ENCODE measurements around the gene ATN1. TPM values are rescaled to one million over a fixed set of nuclear protein-coding genes. Genes with fewer than 3 reads are reported as not detected.
A peak's percentile ranks its signal among the peaks of the same experiment; 100 is the strongest.

The ATN1 gene
- total and polyA plus RNA-seq, 9 of the 15 experiments (the other 6 are each of a cell fraction or from before 2014, with no cell fraction given): 0.15 to 49.8 (median 2.7) TPM

DNA sequence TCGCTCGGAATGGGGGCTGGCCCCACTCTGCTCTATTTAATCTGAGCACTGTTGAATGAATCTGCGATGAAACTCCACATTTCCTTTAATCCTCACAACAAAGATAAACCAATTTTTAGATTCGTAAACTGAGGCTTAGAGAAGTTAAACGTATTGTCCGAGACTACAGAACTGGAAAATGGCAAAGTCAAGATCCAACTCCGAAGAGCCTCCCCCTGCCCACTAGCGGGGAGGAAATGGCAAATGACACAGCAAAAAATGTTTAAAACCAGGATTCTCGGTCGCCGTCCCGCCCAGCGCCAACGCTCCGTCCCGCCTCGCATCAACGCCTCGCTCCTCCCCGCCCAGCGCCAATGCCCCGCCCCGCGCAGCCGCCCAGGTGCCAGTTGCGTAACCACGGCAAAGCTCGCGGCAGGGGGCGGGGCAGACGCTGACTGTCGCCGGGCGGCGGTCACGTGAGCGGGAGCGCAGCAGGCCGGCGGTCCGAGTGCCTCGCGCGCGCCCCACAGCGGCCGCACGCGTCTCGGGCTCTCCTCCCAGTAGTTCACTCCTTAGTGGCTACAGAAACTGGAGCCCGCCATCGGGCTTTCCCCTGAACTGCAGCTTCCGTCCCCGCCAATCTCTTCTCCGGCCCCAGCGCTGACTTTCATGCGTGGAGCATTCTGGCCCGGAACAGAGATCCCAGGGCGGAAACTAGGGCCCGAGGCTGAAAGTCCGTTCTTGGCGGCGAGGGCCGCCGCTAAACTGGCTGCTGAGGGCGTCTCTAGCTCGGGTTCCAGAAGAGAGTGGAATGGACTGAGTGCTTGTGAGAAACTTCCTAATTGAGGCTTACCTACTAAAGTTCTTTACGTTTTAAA, 36.7 kb upstream of the ATN1 start (continued):
- TF ChIP-seq, protein P1, sequence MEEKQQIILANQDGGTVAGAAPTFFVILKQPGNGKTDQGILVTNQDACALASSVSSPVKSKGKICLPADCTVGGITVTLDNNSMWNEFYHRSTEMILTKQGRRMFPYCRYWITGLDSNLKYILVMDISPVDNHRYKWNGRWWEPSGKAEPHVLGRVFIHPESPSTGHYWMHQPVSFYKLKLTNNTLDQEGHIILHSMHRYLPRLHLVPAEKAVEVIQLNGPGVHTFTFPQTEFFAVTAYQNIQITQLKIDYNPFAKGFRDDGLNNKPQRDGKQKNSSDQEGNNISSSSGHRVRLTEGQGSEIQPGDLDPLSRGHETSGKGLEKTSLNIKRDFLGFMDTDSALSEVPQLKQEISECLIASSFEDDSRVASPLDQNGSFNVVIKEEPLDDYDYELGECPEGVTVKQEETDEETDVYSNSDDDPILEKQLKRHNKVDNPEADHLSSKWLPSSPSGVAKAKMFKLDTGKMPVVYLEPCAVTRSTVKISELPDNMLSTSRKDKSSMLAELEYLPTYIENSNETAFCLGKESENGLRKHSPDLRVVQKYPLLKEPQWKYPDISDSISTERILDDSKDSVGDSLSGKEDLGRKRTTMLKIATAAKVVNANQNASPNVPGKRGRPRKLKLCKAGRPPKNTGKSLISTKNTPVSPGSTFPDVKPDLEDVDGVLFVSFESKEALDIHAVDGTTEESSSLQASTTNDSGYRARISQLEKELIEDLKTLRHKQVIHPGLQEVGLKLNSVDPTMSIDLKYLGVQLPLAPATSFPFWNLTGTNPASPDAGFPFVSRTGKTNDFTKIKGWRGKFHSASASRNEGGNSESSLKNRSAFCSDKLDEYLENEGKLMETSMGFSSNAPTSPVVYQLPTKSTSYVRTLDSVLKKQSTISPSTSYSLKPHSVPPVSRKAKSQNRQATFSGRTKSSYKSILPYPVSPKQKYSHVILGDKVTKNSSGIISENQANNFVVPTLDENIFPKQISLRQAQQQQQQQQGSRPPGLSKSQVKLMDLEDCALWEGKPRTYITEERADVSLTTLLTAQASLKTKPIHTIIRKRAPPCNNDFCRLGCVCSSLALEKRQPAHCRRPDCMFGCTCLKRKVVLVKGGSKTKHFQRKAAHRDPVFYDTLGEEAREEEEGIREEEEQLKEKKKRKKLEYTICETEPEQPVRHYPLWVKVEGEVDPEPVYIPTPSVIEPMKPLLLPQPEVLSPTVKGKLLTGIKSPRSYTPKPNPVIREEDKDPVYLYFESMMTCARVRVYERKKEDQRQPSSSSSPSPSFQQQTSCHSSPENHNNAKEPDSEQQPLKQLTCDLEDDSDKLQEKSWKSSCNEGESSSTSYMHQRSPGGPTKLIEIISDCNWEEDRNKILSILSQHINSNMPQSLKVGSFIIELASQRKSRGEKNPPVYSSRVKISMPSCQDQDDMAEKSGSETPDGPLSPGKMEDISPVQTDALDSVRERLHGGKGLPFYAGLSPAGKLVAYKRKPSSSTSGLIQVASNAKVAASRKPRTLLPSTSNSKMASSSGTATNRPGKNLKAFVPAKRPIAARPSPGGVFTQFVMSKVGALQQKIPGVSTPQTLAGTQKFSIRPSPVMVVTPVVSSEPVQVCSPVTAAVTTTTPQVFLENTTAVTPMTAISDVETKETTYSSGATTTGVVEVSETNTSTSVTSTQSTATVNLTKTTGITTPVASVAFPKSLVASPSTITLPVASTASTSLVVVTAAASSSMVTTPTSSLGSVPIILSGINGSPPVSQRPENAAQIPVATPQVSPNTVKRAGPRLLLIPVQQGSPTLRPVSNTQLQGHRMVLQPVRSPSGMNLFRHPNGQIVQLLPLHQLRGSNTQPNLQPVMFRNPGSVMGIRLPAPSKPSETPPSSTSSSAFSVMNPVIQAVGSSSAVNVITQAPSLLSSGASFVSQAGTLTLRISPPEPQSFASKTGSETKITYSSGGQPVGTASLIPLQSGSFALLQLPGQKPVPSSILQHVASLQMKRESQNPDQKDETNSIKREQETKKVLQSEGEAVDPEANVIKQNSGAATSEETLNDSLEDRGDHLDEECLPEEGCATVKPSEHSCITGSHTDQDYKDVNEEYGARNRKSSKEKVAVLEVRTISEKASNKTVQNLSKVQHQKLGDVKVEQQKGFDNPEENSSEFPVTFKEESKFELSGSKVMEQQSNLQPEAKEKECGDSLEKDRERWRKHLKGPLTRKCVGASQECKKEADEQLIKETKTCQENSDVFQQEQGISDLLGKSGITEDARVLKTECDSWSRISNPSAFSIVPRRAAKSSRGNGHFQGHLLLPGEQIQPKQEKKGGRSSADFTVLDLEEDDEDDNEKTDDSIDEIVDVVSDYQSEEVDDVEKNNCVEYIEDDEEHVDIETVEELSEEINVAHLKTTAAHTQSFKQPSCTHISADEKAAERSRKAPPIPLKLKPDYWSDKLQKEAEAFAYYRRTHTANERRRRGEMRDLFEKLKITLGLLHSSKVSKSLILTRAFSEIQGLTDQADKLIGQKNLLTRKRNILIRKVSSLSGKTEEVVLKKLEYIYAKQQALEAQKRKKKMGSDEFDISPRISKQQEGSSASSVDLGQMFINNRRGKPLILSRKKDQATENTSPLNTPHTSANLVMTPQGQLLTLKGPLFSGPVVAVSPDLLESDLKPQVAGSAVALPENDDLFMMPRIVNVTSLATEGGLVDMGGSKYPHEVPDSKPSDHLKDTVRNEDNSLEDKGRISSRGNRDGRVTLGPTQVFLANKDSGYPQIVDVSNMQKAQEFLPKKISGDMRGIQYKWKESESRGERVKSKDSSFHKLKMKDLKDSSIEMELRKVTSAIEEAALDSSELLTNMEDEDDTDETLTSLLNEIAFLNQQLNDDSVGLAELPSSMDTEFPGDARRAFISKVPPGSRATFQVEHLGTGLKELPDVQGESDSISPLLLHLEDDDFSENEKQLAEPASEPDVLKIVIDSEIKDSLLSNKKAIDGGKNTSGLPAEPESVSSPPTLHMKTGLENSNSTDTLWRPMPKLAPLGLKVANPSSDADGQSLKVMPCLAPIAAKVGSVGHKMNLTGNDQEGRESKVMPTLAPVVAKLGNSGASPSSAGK (IDR thresholded peaks at IDR 0.05): no peak
- TF ChIP-seq, protein P2, sequence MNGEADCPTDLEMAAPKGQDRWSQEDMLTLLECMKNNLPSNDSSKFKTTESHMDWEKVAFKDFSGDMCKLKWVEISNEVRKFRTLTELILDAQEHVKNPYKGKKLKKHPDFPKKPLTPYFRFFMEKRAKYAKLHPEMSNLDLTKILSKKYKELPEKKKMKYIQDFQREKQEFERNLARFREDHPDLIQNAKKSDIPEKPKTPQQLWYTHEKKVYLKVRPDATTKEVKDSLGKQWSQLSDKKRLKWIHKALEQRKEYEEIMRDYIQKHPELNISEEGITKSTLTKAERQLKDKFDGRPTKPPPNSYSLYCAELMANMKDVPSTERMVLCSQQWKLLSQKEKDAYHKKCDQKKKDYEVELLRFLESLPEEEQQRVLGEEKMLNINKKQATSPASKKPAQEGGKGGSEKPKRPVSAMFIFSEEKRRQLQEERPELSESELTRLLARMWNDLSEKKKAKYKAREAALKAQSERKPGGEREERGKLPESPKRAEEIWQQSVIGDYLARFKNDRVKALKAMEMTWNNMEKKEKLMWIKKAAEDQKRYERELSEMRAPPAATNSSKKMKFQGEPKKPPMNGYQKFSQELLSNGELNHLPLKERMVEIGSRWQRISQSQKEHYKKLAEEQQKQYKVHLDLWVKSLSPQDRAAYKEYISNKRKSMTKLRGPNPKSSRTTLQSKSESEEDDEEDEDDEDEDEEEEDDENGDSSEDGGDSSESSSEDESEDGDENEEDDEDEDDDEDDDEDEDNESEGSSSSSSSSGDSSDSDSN (IDR thresholded peaks at IDR 0.05; ENCODE audit: borderline replicate concordance in 1 of 2, low read depth in 2 of 2, low read length in 2 of 2): peak; percentile 32 to 76; a peak in 2 of 4 replicates
- TF ChIP-seq, protein P3, sequence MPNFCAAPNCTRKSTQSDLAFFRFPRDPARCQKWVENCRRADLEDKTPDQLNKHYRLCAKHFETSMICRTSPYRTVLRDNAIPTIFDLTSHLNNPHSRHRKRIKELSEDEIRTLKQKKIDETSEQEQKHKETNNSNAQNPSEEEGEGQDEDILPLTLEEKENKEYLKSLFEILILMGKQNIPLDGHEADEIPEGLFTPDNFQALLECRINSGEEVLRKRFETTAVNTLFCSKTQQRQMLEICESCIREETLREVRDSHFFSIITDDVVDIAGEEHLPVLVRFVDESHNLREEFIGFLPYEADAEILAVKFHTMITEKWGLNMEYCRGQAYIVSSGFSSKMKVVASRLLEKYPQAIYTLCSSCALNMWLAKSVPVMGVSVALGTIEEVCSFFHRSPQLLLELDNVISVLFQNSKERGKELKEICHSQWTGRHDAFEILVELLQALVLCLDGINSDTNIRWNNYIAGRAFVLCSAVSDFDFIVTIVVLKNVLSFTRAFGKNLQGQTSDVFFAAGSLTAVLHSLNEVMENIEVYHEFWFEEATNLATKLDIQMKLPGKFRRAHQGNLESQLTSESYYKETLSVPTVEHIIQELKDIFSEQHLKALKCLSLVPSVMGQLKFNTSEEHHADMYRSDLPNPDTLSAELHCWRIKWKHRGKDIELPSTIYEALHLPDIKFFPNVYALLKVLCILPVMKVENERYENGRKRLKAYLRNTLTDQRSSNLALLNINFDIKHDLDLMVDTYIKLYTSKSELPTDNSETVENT (CRISPR knock-in tag; IDR thresholded peaks at IDR 0.05): 0 out of 2 replicates have a peak, but pooled peaks have one; percentile 63
- TF ChIP-seq, protein P4, sequence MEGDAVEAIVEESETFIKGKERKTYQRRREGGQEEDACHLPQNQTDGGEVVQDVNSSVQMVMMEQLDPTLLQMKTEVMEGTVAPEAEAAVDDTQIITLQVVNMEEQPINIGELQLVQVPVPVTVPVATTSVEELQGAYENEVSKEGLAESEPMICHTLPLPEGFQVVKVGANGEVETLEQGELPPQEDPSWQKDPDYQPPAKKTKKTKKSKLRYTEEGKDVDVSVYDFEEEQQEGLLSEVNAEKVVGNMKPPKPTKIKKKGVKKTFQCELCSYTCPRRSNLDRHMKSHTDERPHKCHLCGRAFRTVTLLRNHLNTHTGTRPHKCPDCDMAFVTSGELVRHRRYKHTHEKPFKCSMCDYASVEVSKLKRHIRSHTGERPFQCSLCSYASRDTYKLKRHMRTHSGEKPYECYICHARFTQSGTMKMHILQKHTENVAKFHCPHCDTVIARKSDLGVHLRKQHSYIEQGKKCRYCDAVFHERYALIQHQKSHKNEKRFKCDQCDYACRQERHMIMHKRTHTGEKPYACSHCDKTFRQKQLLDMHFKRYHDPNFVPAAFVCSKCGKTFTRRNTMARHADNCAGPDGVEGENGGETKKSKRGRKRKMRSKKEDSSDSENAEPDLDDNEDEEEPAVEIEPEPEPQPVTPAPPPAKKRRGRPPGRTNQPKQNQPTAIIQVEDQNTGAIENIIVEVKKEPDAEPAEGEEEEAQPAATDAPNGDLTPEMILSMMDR (IDR thresholded peaks at IDR 0.05 in 2 of 3, conservative IDR thresholded peaks at IDR 0.05 in 1 of 3; ENCODE audit: insufficient read depth in 2 of 3, low read depth in 1 of 3, low read length in 3 of 3): peak; percentile 78 to 95 (median 88)
- peak; percentile 78 for TF ChIP-seq MEIS2 (IDR thresholded peaks at IDR 0.05; ENCODE audit: partially characterized antibody)

Measured in K562 (cell line).